GM21423 (cell line): ENCODE data around the gene NSG1.
A peak's percentile ranks its signal among the peaks of the same experiment; 100 is the strongest.

Source experiments
- ATAC-seq: cut with Tn5 transposase; IDR thresholded peaks from one replicate; pipeline ENCODE4 v1.9.1; 2021; ENCODE audit warnings: mild to moderate bottlenecking, moderate library complexity; ENCODE audit not compliant: unreplicated experiment

The NSG1 gene

GRCh38 chr4:4395849-4396627 is 9.1 kb downstream of the NSG1 start:
- ATAC-seq: peak; percentile 68

- no peak for ATAC-seq
These were observed 9.9 kb downstream of the NSG1 start for GRCh38 chr4:4396628-4397440.

- ATAC-seq: no peak
These were observed 10.5 kb downstream of the NSG1 start for GRCh38 chr4:4397441-4397819.

GRCh38 chr4:4398430-4398829 is 11.5 kb downstream of the NSG1 start:
- ATAC-seq: no peak

DNA sequence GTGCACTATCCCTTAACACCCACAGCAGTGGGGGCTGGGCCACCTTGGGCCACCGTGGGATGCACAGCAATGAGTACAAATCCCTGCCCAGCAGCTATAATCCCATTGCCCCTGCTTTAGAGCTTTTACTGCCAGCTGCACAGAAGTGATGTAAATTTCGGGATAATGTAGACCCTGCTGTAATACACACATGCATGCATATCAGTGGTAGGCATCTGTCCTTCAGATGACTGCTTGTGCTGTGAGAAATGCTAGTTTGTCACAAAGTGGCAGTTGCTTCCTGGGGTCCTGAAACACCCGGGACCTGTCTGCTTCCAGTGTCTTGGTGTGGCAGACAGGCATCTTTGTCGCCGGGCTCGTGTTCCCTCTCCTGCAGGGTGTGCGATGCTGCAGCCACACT is 14.1 kb downstream of the NSG1 start:
- ATAC-seq: no peak

DNA sequence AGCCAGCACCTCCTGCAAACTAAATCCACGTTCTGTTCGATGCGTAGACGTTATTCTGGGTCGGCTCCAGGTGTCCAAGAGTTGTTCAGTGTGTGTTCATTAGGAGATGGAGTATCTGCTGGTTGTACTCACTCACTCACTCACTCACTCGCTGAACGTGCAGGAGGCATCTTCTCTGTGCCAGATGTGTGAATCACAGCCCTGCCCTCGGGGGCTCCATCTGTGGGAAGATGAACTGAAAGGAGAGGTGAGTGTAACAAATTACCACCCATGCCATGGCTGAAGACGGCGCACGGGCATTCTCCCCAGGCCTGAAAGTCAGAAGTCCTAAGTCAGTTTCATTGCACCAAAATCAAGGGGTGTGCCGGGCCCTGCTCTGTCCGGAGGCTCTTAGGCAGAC is 16.1 kb downstream of the NSG1 start:
- no peak for ATAC-seq

- ATAC-seq: no peak
These were observed 18.6 kb downstream of the NSG1 start for GRCh38 chr4:4405358-4405962.

- ATAC-seq: no peak
These were observed 19.8 kb downstream of the NSG1 start for GRCh38 chr4:4406455-4407298.

GRCh38 chr4:4407299-4408131 is 20.6 kb downstream of the NSG1 start:
- ATAC-seq: no peak

- no peak for ATAC-seq
These were observed 21.2 kb downstream of the NSG1 start for GRCh38 chr4:4408132-4408523.

DNA sequence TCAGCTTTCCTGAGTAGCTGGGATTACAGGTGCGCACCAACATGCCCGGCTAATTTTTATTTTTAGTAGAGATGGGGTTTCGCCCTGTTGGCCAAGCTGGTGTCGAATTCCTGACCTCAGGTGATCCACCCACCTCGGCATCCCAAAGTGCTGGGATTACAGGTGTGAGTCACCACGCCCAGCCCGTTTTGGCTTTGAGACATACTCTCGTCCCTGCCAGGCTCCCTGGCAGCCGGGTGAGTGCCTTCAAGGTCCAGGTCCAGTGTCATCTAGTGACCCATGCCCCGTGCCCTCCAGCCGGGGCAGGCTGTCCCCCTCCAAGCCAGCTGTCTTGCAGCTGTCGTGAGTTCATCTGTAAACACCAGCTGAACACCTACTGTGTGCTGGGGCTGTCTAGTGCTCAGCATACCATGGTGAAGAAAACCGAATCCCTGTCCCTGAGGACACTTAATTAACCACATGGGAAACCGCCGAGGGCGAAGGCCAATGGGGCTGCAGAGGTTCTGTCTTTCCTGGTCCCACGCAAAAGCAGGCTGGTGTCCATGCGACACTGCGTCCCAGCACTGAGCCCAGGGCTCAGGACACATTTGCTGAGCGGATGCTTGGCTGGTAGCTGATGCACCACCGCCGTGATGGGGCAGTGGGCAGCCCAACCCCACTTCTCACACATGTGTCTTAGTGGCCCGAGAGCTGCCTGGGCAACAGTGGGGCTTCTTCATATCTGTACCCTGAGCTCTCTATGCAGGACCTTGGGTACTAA is 21.9 kb downstream of the NSG1 start:
- ATAC-seq: no peak

GRCh38 chr4:4409416-4410115 is 22.7 kb downstream of the NSG1 start:
- ATAC-seq: no peak

DNA sequence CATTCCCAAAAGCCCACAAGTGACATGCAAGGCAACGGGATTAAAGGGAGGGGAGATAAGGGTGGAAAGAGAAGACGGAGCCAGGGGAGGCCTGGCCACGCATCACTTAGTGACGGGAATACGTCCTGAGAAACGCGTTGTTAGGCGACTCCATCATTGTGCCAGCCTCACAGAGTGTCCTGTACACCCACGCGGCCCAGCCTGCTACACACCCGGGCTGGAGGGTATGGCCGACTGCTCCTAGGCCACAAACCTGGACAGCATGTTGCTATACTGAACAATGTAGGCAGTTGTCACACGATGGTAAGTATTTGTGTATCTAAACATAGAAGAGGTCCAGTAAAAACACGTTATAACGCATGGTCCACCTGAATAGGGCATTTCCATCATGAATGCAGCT is 23.4 kb downstream of the NSG1 start:
- ATAC-seq: no peak

GRCh38 chr4:4411906-4412305 is 25.0 kb downstream of the NSG1 start:
- no peak for ATAC-seq

- ATAC-seq: no peak
These were observed 25.9 kb downstream of the NSG1 start for GRCh38 chr4:4412641-4413372.

DNA sequence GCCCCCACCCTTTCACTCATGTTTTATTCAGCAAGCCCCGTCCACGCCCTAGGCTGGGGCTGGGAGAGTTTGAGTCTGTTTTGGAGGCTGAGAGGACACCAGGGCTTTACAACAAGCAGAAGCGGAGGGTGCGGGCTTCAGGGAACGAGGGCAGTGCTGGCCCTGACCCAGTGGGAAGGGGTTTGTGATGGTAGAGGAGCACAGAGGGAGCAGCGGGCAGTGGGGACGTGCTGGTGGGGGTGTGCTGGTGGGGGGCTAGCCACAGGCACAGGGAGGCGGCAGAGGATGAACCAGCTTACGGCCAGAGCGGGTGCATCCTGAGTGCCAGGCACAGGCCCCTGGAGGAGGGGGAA is 26.4 kb downstream of the NSG1 start:
- ATAC-seq: no peak

DNA sequence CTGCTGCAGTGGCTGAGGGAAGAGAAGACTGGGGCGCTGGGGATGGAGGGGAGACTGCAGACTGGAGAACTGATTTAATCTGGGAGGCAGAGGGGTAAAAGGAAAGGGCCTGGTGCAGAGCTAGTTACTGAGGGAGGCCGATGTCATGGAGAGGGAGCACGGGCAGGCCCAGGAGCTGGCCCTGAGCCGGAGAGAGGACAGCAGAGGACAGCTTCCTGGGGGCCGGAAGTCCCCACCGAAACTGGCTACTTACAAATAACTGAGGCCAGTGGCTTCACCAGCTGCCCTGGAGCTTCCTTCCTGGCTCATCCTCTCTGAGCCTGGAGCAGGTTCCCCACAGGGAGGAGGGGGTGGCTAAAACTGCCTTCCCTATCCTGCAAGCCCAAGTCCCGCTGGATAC is 26.9 kb downstream of the NSG1 start:
- no peak for ATAC-seq

- ATAC-seq: no peak
These were observed 28.4 kb downstream of the NSG1 start for GRCh38 chr4:4415107-4415805.
